ENCODE data around the gene ELMOD3.
"Not testable (repeated sequence)": the region's sequence is repeated elsewhere in the genome, so short reads cannot be mapped to it uniquely, and the experiment has no call there.

Gene ELMOD3

GRCh38 chr2:85368921-85369320 is 14.4 kb downstream of the ELMOD3 start:
- in situ Hi-C loops (cut with MboI; ENCODE audit: low sequenced_read_pairs), result no loop called here

GRCh38 chr2:85369500-85369899 is 14.9 kb downstream of the ELMOD3 start:
- in situ Hi-C loops (cut with MboI; ENCODE audit: low sequenced_read_pairs), result no loop called here

DNA sequence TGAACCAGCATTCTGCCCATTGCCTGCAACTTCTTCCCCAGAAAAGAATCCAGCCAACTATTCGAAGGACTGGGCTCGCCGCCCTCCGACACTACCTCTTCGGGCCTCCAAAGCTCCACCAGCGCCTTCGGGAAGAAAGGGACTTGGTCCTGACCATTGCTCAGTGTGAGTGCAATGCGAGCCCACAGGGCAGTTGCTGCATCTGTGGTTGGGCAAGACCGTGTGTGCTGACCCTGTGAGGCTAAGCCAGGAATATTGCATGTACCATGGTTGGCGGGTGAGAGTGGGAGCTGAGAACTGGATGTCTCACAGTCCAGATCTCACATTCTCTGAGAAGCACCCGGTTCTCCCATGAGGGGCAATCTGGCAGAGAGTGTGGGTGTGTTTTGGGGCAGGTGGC is 16.5 kb downstream of the ELMOD3 start:
- in situ Hi-C loops (cut with MboI; ENCODE audit: low sequenced_read_pairs), result no loop called here

DNA sequence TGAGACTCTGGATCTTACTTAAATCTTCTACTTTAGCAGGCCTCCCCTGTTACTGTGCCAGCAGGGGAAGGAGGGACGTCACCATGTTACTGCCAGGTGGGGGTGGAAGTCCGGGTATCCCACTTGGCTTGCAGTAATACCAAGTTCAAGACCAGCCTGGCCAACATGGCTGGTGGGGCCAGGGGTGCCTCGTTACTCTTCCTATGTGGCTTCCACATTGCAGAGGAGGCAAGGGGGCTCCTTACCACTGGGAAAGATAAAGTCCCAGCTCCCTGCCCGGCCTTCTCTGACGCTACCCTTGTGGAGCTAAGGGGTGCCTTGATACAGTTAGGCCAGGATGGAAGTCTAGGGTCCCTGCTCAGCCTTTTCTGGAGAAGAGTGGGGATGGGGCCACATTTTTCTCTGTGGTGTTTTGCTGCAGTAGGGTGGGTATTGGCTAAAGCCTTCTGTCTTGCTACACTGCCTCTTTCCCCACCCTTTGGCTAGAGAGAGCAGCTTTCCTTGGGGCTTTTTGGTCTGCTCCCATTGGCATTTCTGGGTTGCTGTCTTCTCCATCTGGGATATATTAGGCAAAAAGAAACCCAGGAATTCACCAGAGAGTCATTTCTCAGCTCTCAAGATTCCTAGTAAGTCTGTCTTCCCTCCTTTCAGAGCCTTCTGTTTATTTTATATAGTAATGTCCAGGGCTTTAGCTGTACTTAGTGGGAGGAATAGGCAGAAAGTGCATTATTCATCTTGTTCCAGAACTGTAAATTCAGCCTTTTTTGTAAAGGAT is 21.9 kb downstream of the ELMOD3 start:
- in situ Hi-C loops (cut with MboI; ENCODE audit: low sequenced_read_pairs), result no loop called here

DNA sequence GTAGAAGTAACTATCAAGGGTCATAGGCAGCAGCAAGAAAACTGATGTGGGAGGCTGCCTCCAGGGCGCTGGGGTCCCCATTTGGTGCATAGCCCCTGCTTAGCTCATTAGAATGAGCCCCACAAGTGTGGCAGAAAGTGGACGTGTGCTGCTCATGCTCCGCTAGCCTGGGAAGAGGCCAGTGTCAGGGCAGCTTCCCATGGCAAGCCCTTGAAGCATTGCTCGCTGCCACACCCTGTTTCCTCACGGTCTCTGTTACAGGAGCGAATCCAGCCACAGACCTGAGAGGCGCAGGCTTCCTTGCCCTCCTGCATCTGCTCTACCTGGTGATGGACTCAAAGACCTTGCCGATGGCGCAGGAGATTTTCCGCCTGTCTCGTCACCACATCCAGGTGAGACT is 22.5 kb downstream of the ELMOD3 start:
- in situ Hi-C loops (cut with MboI; ENCODE audit: low sequenced_read_pairs), result no loop called here

- in situ Hi-C loops (cut with MboI; ENCODE audit: low sequenced_read_pairs), result no loop called here
These were observed 23.7 kb downstream of the ELMOD3 start for GRCh38 chr2:85378257-85378656.

DNA sequence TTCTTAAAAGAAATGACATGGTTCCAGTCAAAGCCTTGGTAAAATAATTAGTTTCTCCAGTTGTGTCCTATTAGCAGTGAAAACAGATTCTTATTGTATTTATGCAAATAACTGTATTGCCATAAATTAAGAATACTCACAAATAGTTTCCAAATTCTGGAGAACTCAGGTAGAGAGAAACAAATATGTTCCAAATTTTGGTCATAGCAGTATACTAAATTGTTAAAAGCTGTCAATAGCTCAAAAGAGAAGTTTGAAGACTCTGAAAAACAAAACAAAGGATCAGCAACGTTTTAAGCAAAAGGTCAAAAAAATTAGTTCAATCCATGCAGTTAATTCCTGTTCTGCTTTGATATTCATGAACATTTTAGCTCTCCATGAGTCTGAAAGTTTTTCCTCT is 25.5 kb downstream of the ELMOD3 start:
- in situ Hi-C loops (cut with MboI; ENCODE audit: low sequenced_read_pairs), result no loop called here

- in situ Hi-C loops (cut with MboI; ENCODE audit: low sequenced_read_pairs), result not testable (repeated sequence)
These were observed 28.6 kb downstream of the ELMOD3 start for GRCh38 chr2:85383151-85383550.

DNA sequence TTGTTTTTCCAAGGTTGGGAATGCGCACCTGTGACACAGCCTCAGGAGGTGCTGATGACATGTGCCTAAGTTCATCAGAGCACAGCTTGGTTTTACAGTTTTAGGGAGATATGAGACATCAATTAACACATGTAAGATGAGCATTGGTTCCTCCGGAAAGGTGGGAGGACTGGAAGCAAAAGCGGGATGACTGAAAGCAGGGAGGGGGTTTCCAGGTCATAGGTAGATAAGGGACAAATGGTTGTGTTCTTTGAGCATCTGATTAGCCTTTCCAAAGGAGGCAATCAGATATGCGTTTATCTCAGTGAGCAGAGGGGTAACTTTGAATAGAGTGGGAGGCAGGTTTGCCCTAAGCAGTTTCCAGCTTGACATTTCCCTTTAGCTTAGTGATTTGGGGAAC is 29.3 kb downstream of the ELMOD3 start:
- in situ Hi-C loops (cut with MboI; ENCODE audit: low sequenced_read_pairs), result no loop called here

DNA sequence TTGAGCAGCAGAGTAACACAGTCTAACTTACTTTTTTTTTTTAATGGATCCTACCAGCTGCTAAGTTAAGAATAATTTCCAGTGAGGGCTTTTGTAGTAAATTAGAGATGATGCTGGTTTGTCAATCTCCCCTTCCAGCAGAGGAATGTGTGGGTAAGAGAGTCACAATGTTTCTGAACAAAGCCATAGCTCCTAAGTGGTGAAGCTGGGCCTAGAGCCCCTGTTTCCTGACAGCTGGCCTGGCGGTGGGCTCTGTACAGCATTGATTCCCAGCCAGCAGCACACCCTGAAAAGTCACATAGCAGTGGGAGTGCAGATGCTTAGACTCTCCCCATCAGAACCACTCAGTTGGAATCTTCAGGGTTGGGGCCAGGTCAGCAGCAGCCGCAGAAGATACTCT is 31.2 kb downstream of the ELMOD3 start:
- in situ Hi-C loops (cut with MboI; ENCODE audit: low sequenced_read_pairs), result no loop called here

- in situ Hi-C loops (cut with MboI; ENCODE audit: low sequenced_read_pairs), result no loop called here
These were observed 33.2 kb downstream of the ELMOD3 start for GRCh38 chr2:85387754-85388153.

DNA sequence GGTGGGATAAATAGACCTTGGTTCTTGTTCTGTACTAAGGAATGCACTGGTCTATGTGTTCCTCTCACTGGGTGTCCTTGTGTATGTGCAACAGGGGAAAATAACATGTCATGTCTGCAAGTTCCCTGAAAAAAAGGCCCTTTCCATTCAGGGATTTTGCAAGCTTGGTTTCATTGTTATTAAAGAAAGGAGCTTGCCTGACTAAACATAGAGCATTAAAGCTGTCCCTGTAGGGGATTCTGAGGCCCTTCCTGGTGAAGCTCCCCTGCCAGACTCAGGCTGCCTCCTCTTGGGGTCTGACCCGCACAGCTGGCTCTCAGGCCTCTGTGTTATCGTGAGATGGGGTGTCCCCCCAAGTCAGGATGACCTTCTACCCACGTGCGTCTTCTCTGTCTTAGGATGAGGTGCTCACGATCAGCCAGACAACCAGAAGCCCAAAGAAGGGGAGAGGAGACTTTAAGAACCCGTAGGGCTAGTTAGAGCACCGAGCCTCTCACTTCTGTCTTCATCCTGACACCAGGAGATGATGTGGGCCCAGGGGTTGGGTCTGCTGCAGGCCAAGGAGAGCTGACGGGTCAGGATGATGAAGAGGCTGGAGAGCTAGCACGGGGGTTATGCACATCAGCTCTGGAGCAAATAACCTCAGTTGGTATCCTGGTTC is 34.4 kb downstream of the ELMOD3 start:
- in situ Hi-C loops (cut with MboI; ENCODE audit: low sequenced_read_pairs), result no loop called here

DNA sequence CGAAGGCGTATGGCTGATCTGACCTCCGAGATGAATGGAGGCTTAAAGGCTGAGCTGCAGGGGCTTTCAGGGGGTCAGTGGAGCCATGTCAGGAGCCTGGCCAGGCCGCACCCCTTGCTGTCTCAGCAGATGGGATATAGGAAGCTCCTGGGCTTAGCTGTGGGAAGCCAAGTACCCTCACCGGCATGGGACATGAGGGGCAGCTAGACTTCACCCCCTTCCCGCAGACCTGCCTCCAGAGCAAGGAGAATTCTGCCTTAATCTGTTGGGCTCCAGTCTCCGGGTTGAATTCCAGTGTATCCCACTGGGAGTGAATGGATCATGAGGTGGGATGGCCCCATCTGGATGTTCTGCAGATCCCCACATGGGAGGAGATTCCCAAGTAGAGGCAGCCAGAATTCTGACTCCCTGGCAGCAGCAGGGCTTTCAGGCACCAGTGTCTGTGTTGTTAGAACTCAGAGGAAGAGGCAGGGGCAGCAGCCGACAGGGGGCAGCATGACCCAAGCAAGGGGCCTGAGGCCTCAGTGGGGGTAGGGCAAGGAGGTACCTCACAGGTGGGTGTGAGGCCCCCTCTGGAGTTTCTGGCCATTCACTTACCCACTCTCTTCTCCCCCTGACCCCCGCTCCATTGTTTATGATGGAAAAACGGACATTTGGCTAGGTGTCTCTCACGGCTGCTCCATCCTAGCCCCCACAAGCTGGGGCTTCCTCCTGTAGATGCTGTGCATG is 36.5 kb downstream of the ELMOD3 start:
- in situ Hi-C loops (cut with MboI; ENCODE audit: low sequenced_read_pairs), result no loop called here

DNA sequence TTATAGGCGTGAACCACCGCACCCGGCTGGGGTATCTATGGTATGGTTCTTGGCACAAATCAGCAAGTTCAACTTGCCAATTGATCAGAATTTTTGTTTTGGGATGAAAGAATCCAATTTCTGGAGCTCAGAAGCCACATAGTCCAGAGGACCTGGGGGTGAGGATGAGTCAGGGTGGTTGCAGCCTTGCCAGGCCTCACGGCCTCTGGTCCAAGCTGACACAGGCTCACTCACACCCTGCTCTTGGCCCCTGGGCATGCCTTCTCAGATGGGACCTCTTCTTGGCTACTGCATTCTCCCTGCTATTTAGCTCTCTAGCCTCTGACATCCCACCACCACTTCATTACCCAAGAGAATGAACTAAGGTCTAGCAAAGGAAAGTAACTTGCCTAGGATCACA is 39.3 kb downstream of the ELMOD3 start:
- in situ Hi-C loops (cut with MboI; ENCODE audit: low sequenced_read_pairs), result no loop called here

- in situ Hi-C loops (cut with MboI; ENCODE audit: low sequenced_read_pairs), result no loop called here
These were observed 39.7 kb downstream of the ELMOD3 start for GRCh38 chr2:85394261-85394681.

DNA sequence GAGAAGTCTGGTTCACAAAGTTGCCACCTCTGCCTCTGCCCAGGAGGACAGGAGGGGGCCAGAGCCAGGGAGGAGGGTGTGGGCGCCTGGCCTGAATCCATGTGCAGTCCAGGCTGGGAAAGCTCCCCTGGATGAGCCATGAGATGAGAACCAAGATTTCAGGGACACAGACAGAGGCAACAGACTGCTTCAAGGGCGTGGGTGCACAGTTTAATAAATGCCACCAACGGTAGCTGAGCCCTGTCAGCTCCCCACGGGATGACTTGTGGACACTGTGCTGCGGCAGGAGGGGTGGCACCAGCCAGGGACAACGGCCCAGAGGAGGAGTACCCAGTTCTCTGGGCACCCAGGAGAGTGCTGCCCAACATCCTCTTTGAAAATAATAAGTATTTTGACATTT is 40.4 kb downstream of the ELMOD3 start:
- in situ Hi-C loops (cut with MboI; ENCODE audit: low sequenced_read_pairs), result no loop called here

GRCh38 chr2:85395912-85396475 is 41.4 kb downstream of the ELMOD3 start:
- in situ Hi-C loops (cut with MboI; ENCODE audit: low sequenced_read_pairs), result no loop called here

DNA sequence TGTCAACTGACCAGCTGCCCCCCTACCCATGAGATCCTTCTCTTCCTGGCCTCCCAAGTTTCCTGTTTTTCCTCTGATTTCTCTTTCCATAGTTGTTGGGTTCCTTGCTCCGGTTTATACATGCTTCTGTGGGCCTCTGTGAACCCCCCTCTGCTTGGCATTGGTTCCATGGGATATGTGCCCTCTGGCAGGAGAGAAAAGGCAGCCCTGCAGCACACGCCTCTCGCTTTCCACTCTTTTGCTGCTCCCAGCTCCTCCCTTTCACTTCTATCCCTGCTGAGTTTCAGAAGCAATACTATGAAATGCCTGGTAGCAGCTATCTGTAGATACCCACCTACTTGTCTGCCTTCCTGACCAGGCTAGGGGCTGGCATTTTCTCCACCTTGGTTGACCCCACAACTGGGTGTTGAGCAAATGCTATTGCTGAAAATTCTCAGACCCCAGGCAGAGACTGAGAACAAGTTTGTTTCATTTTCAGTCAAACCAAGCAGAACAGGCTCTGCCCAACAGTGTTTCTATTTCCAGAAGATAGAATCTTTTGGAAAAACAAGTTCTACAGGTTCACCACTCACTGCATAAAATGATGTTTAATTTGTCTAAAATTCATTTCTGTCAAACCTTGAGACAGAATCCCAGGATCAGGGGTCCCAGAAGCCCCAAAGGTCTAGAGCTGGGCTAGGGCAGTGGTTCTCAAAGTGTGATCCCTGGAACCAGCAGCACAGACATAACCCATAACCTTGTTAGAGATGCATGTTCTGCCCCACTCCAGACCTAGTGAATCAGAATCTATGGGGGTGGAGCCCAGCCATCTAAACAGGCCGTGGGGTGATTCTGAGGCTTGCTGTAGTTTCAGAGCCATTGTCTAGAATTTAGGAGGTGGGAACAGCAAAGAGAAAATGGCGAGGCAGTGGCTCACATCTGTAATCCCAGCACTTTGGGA is 42.2 kb downstream of the ELMOD3 start:
- in situ Hi-C loops (cut with MboI; ENCODE audit: low sequenced_read_pairs), result no loop called here

GRCh38 chr2:85397925-85398331 is 43.4 kb downstream of the ELMOD3 start:
- in situ Hi-C loops (cut with MboI; ENCODE audit: low sequenced_read_pairs), result no loop called here

- in situ Hi-C loops (cut with MboI; ENCODE audit: low sequenced_read_pairs), result no loop called here
These were observed 44.0 kb downstream of the ELMOD3 start for GRCh38 chr2:85398426-85399182.
